UCSD-AML1 (cell line): ENCODE measurements around the gene DSCAM.
"Not testable (repeated sequence)": the region's sequence is repeated elsewhere in the genome, so short reads cannot be mapped to it uniquely, and the experiment has no call there.

ENCODE experiments used
- DNase-seq: peaks from one replicate; lab custom pipeline; 2025; ENCODE audit not compliant: unreplicated experiment; lab: John Stamatoyannopoulos, UW

The DSCAM gene

DNA sequence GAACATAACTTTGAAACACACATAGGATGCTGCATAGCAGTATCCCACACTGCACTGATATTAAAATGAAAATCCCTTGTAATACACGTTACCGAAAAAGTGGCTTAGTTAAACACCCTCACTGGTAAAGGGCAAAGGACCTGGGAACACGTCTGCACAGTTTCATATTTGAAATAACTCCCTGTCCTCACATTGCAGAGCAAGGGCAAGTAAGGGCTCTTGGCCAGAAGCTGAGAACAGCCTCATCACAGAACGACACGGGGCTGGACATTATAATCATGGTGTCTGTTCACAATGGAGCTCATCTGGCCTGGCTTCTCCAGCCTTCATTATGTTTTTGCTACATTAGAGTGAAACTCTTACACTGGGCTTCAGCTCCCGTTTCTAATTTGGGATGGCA is 772.8 kb downstream of the DSCAM start:
- DNase-seq, result no peak

DNA sequence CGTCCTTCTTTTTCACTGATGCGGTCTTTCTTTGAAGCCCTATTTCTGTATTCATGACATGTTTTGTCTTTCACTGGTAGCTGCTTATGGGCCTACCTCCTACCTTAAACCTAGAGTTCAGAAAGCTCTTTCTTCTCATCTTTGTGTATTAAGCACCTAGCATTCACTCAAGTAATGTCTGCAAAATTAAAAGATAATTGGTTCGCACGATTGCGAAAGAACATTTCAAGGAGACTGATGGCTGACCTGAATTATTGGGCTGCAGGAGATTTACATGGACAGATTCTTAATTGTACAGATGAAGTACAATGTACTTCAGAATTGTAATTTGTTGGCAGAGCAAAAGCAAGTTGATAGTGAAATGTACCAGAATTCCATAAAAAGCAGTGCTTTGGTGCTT is 773.3 kb downstream of the DSCAM start:
- DNase-seq, result no peak

DNA sequence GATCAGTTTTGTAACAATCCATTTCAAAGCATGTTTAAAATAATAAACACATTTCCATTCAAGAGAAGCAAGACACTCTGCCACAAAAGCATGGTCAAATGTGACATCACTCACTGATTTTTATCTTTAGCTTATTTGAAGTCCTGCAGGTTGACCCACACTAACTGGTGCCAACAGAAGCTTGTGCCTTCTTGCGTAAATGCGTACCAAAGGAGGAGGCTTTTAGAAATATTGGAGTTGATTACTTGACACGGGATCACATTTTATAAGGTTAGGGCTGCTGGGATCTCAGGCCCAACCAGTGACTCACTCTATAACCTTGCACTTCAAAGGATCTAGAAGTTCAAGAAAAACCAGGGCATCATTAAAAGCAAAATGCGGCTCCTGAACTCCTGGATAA is 776.1 kb downstream of the DSCAM start:
- DNase-seq, result no peak

DNA sequence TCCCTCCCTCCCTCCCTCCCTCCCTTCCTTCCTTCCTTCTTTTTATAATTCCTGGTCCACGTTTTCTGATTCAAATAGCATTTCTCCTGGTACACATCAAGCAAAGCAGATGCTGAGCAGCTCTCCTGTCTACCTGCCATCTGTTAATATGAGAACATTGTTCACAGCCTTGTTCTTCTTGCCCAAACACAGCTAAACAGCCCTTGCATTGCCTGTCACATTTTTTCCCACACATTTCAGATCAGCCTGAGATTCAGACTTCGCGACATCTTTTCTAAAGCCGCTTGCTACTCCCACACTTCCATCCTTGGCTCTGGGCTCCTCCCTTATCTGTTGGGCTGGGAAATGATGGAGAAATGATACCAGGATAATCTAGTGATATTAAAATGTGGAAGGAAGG is 779.2 kb downstream of the DSCAM start:
- DNase-seq, result no peak

DNA sequence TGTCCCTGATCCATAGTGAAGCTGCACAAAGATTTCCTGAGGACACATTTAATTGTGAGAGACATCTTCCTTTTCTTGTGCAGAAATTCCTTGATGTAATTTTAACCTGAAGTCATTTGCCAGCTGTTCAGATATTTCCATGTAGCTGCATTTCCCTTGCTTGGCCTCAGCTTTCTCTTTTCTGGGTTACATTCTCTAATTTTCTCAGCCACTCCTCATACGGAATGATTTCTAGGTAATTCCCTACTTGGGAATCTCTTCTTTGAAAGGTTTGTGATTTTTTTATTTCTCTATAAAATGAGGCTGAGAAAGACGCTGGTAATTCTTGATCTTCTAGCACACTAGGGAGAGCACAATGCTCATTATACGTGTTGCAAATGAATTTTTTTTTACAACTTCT is 780.7 kb downstream of the DSCAM start:
- DNase-seq, result no peak

DNA sequence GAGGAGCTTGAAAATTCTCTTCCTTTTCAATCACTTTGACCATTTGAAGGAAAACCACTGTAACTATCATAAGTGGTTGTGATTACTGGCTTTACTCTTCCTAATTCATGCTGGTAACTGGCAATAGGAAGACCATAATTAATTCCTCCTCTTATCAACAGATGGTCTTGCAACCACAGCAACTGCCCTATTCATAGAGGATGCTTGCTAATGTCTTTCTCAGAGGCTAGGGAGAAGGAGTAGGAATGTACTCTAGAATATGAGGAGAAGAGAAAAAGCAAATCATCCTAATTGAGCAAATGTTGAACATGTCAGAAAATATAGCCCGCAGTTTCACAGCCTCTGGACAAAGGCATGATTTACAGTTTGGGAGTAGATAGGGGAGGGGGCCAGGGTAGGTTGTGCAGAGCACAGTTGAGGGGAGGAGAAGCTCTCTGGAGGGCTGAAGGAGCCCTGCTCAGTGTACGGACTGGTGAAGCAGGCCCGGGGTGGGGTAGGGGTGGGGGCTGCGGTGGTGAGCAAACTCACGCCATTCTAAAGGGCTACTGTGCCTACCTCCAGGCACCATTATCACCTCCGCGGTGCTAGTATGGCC is 786.8 kb downstream of the DSCAM start:
- no peak for DNase-seq

DNA sequence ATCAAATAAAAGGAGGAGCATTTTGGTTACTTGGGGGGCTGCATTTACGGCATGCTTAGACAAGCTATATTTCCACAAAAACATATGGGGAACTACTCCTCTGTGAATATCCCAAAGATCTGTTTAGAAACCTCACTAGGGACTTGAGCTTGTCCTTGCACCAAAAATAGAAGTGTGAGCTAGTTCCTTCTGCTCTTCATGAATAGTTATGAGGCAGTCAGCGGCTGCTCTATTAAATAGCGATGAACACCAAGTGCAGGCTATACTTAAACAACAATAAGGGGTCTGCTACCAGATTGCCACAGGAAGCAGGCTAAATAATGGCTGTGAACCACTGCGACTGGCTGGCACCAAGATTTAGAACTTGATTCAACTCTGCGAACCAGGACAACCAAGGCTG is 789.6 kb downstream of the DSCAM start:
- no peak for DNase-seq

DNA sequence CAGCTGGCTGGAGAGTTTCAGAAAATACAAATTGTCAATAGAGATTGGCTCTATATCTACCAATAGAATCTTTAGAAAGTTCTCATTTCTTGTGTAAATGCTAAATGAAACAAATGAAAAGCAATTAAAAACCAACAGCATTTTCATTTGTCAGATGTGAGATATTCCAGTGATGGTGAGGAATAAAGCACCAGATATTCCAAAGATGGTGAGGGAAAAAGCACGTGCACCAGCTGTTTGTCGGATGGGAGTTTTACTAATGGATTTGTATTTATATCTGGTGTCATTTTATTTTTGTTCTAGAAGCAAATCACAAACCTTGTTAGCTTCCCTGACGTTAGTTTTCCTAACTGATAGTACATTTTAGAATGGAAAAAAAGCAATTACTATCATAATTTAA is 790.9 kb downstream of the DSCAM start:
- DNase-seq, result no peak

DNA sequence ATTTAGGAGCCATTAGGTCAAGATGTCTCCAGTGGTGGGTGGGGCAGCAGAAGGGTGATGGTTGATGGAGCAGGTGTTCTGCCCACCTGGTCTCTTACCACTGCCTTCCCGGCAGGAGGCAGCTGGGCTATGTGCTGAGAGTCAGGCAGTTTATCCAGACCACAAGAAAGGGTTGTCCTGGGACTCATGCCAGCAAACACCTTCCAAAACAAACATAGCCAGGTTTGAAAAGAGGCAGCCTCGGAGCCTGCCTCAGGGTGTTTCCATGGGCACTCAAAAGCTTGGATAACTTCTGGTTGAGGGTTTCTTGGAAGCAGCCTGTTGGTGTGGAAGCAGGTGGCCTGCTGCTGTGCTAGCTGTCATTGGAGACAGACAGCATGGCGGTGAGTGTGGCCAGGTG is 792.6 kb downstream of the DSCAM start:
- DNase-seq, result no peak

DNA sequence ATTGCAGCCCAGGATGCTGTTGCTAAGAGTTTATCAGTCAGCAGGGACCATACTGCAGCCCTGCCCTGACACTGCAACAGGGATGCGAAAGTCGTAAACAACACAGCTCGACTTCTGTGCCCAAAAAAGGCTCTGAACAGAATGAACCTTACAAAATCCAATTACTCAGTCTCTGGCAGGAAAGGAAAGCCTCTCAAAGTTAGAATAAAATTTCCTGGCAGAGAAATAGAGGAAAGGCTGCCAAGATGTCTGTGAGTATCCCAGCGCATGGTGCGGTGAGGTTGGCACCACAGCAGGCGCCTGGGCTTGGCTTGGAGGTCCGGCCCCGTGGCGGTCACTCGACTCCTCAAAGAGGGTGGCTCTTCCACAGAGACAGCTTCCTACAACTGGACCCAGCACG is 794.0 kb downstream of the DSCAM start:
- DNase-seq, result no peak

DNA sequence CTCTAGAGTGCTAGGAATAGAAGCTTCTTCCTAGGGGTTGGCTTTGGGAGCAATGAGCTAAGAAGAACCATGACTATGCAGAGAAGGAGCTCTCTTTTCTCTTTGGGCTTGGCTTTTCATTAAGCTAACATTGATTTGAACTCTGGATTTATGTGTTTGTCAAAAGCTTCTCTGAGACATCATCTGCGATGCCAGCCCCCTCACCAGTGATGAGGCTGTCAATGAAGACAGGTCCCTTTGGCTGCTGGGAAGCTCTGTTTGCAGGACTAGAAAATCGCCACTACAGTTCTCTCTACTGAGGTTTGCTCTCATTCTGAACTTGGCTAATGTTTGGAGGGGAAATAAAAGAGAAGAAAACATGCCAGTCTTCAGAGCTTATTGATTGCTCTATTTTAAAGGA is 794.7 kb downstream of the DSCAM start:
- no peak for DNase-seq

DNA sequence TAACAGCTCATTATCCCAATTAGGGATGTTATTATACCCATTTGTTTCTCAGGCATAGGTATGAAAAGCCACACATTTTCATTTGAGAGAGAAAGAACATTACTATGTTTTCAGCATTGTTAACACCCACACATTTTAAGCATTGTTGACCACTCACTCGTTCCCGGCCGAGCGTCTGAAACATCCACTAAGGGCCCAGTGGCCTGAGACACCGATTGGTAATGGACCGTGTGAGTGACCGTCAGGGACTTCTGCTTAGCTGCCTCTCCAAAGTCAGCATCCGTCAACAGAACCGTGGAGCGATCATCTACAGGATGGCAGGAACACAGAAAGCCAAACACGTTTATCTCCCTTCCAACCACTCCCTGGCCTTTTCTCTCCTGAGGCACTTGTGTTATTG is 795.2 kb downstream of the DSCAM start:
- DNase-seq, result no peak

DNA sequence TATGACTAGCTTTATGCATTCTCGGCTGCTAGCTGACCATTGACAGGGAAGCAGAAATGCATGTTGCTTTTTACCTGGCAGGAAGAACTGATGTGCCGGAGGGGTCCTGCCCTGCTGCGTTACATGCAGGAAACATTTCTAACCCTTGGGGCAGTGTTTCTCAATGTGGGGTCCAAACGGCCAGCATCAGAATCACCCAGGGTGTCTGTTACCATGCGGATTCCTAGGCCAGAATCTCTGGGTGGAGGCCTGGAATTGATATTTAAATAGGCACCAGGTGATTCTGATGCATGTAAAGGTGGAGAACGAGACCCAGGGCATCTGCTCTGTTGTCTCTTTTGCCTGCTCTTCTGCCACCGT is 797.0 kb downstream of the DSCAM start:
- no peak for DNase-seq

DNA sequence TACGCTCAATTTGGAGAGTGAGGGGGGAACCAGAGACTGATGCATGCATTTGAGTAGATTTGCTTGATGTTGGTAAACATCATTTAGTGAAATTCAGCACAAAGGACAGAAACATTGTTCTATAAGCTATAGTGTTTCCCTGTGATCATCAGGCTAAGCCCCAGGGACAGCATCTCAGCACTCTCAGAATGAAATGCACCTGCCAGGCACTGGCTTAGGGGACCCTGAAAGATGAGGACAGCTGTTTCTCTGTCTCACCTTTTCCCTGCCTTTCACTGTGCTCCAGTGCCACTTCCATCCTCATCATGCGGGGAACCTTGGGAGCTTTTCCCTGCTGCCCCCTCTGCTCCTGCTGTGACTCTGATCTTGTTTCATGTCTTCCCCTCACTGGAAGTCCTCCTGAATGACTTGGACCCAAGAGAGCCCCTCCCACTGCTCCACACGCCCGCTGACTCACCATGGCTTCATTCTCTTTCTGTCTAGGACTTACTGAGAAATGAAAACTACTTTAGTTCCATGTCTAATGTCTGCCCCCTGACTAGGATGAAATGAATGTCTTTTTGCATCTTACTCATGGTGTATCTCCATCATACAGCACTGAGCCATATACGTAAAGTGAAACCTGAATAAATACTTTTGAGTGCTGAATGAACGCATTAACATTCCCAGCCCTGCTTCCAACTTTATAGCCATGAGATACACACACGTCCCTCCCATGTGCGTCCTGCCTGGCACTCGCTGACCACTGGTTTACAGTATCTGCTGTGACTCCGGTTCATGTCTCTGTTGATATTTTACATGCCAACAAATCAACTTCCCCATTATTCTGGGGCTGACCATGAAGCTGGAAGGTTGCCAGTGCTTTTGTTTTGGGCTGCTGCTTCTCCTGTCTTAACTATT is 797.7 kb downstream of the DSCAM start:
- DNase-seq, result no peak

DNA sequence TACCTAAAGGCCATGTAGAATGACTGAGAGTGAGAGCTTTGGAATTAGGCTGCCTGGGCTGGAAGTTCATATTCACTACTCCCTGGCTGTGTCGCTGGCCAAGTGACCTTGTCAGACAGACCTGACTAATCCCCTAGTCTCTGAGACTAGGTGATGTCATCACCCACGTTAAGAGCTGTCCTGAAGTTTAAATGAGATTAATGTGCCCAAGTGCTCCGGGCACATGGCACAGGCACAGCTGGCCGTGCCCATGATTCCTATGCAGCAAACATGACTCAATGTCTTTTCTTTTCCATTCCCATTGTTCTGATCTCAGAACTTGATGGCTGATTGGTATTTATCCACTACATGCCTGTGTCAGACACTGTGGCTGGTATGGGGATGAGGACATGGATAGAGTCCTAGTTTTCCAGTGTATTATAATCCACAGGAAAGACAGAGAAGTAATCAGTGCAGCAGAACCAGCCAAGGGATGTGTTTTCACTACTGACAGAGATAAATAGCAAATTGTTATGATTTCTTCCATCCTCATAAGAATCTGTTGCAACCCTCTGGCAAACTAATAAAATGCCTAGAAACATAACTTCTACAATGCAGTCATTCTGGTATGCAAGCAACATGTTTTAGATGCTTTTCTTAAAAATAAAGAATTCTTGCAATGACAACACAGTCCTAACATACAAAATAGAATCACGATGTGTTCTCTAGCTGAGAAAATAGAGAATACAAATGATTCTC is 798.8 kb downstream of the DSCAM start:
- no peak for DNase-seq

DNA sequence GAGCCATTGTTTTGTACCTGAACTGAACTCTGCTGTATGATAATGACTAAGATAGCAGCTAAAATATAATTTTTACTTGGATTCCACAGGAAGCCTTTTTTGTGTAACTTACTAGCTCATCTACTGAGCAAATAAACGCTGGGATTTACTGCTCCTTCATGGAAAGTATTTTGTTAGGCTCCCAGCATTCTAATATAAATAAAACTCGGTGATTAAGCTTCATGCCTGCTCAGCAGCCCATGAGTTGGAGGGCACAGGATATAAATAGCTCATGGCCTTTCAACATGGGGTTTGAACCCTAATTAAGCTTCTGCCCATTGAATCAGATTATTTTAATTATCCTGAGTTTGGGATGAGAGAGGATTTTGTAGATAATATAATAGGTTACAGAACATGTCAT is 799.7 kb downstream of the DSCAM start:
- DNase-seq, result no peak

DNA sequence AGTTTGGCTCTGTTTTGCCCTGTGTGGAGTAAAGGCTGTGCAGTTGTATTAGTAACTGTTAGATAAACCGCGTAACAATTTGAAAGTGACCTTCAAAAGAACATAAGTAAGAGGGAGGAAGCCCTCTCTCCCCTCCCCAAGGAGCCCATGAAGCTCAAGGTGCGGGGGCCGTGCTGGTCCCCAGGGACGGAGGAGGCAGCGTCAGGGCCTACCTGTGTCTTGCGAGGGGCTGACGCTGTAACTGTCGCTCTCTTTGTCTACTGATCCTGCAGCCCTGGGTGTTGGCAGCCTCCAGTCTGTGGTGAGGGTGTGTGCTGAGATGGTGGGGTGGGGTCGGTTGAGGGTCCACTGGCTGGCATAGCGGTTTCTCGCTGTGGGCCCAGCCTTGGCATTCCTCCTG is 803.1 kb downstream of the DSCAM start:
- no peak for DNase-seq

DNA sequence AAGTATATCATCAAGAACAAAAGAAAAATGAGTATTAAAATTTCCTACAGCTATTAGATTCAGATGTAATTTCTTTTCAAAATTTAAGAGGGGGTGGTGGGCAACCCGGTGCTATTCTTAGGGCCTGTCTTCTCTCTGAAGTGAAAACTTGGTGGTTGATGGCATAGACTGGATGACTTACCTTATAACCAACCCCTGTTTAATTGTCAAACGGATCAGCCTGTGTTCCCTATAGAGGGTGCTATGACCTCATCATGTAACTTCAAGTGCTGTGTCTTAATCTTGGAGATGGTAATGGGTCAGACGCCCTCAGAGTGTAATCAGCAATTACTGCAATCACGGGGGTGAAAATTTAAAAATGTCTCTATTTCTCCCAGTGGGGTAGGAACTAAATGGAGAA is 803.5 kb downstream of the DSCAM start:
- no peak for DNase-seq

DNA sequence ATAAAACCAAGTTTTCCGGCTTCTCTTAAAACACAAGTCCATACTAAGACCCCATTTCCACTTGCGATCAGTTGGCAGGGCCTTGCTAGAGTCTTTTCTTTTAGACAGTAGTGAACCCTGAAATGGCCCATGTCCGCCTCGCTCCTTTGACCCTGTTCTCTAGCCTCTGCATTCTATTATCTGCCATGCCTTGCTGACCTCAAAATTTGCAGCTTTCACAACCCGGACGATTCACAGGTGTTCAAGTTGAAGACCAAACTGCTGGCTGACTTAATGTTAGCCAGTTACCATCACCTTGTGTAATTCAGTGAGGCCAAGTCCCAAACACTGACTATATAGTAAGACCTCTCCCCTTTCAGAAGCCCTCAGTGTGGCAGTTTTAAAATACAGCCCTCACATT is 805.5 kb downstream of the DSCAM start:
- no peak for DNase-seq

DNA sequence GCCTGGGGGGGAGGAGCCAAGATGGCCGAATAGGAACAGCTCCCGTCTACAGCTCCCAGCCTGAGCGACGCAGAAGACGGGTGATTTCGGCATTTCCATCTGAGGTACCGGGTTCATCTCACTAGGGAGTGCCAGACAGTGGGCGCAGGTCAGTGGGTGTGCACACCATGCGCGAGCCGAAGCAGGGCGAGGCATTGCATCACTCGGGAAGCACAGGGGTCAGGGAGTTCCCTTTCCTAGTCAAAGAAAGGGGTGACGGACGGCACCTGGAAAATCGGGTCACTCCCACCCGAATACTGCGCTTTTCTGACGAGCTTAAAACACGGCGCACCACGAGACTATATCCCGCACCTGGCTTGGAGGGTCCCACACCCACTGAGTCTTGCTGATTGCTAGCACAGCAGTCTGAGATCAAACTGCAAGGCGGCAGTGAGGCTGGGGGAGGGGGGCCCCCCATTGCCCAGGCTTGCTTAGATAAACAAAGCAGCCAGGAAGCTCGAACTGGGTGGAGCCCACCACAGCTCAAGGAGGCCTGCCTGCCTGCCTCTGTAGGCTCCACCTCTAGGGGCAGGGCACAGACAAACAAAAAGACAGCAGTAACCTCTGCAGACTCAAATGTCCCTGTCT is 813.7 kb downstream of the DSCAM start:
- DNase-seq, result not testable (repeated sequence)

DNA sequence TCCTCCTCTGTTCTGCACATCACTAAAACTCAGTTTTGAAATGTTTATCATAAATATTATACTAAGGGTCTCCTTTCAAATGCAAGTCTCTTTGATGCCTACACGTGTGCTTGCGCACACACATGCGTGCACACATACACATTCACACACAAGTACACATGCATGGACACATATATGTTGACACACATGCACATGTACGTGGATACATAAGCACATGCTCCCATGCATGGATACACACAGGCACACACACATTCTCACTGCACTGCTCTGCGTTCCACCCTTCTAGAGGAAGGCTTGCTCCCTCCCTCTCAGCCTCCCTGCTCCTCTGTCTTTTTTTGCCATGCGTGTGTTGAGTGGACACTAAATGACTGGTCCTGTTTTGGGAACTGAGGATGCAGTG is 817.1 kb downstream of the DSCAM start:
- no peak for DNase-seq

DNA sequence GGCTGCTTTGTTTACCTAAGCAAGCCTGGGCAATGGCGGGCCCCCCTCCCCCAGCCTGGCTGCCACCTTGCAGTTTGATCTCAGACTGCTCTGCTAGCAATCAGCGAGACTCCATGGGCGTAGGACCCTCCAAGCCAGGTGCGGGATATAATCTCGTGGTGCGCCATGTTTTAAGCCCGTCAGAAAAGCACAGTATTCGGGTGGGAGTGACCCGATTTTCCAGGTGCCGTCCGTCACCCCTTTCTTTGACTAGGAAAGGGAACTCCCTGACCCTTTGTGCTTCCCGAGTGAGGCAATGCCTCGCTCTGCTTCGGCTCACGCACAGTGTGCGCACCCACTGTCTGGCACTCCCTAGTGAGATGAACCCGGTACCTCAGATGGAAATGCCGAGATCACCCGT is 818.6 kb downstream of the DSCAM start:
- not testable (repeated sequence) for DNase-seq
